Gastrocnemius medialis (tissue), 4 donors: ENCODE data around the gene KCP.
A peak's percentile ranks its signal among the peaks of the same experiment; 100 is the strongest.

Source experiments
- POLR2A ChIP-seq, 2 donors: fragments of 450-650 bp; IDR thresholded peaks; one replicate each; pipeline ENCODE4 v1.6.1; 2017; ENCODE audit warnings: antibody characterized with exemption in 2 of 2, mild to moderate bottlenecking in 2 of 2, moderate library complexity in 2 of 2
- TF ChIP-seq, protein P1 (sequence below), 5 experiments: fragments of 450-650 bp in 3 of 5; fragments of 200-600 bp in 2 of 5; sonication (generic) in 2 of 5; IDR thresholded peaks in 4 of 5; conservative IDR thresholded peaks in 1 of 5; 1 replicate in 4 of 5; 2 replicates in 1 of 5; pipeline ENCODE4 v1.5.1; 2016 to 2019; ENCODE audit warnings: antibody characterized with exemption in 5 of 5, mild to moderate bottlenecking in 3 of 5, moderate library complexity in 3 of 5

DNA sequence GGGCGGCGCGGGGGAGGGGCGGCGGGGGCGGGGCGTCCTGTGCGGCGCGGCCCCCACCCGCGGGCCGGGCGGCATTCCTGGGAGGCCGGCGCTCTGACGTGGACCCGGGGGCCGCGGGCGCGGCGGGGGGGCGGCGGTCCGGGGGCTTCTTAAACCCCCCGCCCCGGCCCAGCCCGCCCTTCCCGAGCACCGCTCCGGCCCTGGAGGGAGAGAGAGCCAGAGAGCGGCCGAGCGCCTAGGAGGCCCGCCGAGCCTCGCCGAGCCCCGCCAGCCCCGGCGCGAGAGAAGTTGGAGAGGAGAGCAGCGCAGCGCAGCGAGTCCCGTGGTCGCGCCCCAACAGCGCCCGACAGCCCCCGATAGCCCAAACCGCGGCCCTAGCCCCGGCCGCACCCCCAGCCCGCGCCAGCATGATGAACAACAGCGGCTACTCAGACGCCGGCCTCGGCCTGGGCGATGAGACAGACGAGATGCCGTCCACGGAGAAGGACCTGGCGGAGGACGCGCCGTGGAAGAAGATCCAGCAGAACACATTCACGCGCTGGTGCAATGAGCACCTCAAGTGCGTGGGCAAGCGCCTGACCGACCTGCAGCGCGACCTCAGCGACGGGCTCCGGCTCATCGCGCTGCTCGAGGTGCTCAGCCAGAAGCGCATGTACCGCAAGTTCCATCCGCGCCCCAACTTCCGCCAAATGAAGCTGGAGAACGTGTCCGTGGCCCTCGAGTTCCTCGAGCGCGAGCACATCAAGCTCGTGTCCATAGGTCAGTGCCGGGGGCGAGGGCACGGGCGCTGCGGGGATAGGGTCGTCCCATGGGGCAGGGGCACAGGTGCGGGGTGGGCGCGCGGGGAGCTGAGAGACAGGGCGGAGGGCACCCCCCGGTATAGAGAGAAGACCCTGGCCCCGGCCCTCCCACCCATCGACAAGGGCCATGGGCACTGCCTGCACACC, 80.0 kb downstream of the KCP start, which contains the start of gene FLNC:
- TF ChIP-seq, protein P1, sequence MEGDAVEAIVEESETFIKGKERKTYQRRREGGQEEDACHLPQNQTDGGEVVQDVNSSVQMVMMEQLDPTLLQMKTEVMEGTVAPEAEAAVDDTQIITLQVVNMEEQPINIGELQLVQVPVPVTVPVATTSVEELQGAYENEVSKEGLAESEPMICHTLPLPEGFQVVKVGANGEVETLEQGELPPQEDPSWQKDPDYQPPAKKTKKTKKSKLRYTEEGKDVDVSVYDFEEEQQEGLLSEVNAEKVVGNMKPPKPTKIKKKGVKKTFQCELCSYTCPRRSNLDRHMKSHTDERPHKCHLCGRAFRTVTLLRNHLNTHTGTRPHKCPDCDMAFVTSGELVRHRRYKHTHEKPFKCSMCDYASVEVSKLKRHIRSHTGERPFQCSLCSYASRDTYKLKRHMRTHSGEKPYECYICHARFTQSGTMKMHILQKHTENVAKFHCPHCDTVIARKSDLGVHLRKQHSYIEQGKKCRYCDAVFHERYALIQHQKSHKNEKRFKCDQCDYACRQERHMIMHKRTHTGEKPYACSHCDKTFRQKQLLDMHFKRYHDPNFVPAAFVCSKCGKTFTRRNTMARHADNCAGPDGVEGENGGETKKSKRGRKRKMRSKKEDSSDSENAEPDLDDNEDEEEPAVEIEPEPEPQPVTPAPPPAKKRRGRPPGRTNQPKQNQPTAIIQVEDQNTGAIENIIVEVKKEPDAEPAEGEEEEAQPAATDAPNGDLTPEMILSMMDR (IDR thresholded peaks at IDR 0.05 in 4 of 5, conservative IDR thresholded peaks at IDR 0.05 in 1 of 5), result no peak
- TF ChIP-seq POLR2A (IDR thresholded peaks at IDR 0.05), result peak; percentile 93 to 96
